ENCODE measurements around the gene TTLL5.

The TTLL5 gene

GRCh38 chr14:75847584-75847983 is 186.5 kb downstream of the TTLL5 start:
- DNase-seq (ENCODE audit: low spot score) = no peak
- CTCF ChIA-PET = interaction anchor here (0.6 kb wide), 1 partner anchor 431 kb away, joined by 3 read pairs; no protein-coding TSS in a partner anchor
- H3K27ac ChIP-seq = no peak overlapping the region
- POLR2A ChIA-PET (ENCODE audit: low non-redundant PET) = no interaction called here
- TF ChIP-seq, protein P1, sequence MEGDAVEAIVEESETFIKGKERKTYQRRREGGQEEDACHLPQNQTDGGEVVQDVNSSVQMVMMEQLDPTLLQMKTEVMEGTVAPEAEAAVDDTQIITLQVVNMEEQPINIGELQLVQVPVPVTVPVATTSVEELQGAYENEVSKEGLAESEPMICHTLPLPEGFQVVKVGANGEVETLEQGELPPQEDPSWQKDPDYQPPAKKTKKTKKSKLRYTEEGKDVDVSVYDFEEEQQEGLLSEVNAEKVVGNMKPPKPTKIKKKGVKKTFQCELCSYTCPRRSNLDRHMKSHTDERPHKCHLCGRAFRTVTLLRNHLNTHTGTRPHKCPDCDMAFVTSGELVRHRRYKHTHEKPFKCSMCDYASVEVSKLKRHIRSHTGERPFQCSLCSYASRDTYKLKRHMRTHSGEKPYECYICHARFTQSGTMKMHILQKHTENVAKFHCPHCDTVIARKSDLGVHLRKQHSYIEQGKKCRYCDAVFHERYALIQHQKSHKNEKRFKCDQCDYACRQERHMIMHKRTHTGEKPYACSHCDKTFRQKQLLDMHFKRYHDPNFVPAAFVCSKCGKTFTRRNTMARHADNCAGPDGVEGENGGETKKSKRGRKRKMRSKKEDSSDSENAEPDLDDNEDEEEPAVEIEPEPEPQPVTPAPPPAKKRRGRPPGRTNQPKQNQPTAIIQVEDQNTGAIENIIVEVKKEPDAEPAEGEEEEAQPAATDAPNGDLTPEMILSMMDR (conservative IDR thresholded peaks at IDR 0.05; ENCODE audit: low read depth) = no peak

GRCh38 chr14:75848167-75848913 is 187.3 kb downstream of the TTLL5 start:
- CTCF ChIA-PET = interaction anchor here (0.6 kb wide), 2 partner anchors 91 to 432 kb away, joined by 3 to 4 read pairs; no protein-coding TSS in a partner anchor
- DNase-seq (ENCODE audit: low spot score) = no peak
- POLR2A ChIA-PET (ENCODE audit: low non-redundant PET) = no interaction called here
- H3K27ac ChIP-seq = no peak overlapping the region
- TF ChIP-seq, protein P1 (conservative IDR thresholded peaks at IDR 0.05; ENCODE audit: low read depth) = no peak

DNA sequence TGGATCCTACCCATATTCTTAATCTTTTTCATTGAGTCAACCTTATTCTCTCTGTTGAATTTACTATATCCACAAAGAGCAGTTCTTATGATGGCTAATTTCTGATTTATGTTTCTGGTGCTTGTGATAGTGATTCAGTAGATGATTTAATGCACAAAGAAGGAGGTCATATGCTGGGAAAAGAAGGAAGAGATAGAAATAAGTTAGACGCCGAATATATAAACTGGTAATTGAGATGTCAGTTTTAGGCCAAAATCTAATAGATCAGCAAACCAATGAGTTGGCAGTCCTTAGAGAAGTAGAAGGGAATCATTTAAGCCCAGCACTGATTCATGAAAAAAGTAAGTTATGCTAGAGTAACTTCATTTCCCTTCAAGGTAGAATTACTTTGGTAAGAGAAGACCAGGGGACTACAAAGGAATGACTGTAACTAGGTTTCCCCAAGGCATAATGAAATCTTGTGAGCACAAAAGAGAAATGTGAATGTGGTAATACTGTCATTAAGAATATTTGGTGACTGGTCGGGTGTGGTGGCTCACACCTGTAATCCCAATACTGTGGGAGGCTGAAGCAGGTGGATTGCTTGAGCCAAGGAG is 188.4 kb downstream of the TTLL5 start:
- TF ChIP-seq, protein P1 (conservative IDR thresholded peaks at IDR 0.05; ENCODE audit: low read depth) = no peak
- POLR2A ChIA-PET (ENCODE audit: low non-redundant PET) = no interaction called here
- CTCF ChIA-PET = no interaction called here
- H3K27ac ChIP-seq = no peak overlapping the region
- DNase-seq (ENCODE audit: low spot score) = no peak

DNA sequence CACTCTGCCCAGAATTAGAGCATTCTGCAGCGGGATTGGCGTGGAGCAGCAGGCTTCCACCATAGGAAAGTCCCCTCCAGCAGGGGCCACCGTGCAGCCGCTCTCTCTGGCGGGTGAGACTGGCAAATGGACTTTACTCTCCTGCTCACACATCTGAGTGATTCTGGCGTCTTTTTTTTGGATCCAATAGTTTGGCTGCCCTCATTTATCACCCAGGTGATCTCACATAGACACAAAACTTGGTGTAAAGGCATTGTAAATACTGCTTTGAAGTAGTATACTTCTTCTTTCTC is 190.5 kb downstream of the TTLL5 start:
- DNase-seq (ENCODE audit: low spot score) = no peak
- POLR2A ChIA-PET (ENCODE audit: low non-redundant PET) = no interaction called here
- CTCF ChIA-PET = no interaction called here
- TF ChIP-seq, protein P1 (conservative IDR thresholded peaks at IDR 0.05; ENCODE audit: low read depth) = no peak
- no peak overlapping the region for H3K27ac ChIP-seq

- H3K27ac ChIP-seq = no peak overlapping the region
- TF ChIP-seq, protein P1 (conservative IDR thresholded peaks at IDR 0.05; ENCODE audit: low read depth) = no peak
- ChIA-PET POLR2A (ENCODE audit: low non-redundant PET) (no interaction called here), CTCF (no interaction called here)
- no peak for DNase-seq (ENCODE audit: low spot score)
Measured at GRCh38 chr14:75854111-75854799, 193.2 kb downstream of the TTLL5 start.

DNA sequence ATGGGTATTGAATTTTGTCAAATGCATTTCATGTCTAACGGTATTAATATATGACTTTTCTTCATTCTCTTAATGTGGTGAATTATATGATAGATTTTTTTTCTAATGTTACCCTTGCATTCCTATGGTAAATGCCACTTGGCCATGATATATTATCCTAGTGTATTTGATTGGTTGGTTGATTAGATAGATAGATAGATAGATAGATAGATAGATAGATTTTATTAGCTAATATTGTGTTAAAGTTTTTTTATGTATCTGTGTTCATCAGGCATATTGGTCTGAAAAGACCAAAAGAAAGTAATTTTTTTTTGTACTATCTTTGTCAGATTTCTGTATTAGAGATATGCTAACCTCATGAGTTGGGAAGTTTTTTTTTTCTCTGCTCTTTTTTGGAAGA is 196.2 kb downstream of the TTLL5 start:
- no peak overlapping the region for H3K27ac ChIP-seq
- TF ChIP-seq, protein P1 (conservative IDR thresholded peaks at IDR 0.05; ENCODE audit: low read depth) = no peak
- ChIA-PET POLR2A (ENCODE audit: low non-redundant PET) (no interaction called here), CTCF (no interaction called here)
- no peak for DNase-seq (ENCODE audit: low spot score)
